ENCODE measurements around the gene HSPG2.

Gene HSPG2

DNA sequence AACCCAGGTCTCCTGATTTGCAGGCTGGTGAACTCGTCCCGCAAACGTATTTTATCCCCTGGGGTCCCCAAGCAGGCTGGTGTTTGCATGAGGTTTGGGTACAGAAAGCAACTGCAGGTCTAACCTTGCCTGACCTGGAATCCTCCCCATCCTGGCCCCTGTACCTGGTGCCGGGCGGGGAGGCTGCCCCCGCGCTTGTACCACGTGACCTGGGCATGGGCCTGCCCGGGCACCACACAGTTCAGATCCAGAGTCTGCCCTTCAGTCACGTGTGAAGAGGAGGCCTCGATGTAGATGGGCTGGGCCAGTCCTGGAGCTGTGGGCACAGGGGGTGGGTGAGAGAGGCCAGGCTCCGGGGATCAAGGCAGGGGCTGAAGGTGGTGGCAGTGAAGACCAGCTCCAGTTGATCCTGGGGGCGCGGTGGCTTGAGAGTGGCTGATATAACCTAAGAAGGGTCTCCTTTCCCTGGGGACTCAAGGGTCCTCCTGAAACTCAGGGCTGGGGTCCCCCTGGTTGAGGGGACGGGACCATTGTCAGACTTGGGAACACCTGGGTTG is 94.4 kb downstream of the HSPG2 start:
- H3K27ac ChIP-seq (ENCODE audit: insufficient read depth, low read depth, low read length, poor library complexity, severe bottlenecking): no peak overlapping the region
- no peak overlapping the region for H3K4me3 ChIP-seq (ENCODE audit: insufficient read depth, low read depth, low read length)
- no peaks in the 10 kb centered on the region for H3K4me1 ChIP-seq (ENCODE audit: control insufficient read depth, insufficient read depth, low read length)
- no peaks in the 10 kb centered on the region for H3K27me3 ChIP-seq (ENCODE audit: control insufficient read depth, insufficient read depth, low read length, poor library complexity, severe bottlenecking)
- no peaks in the 10 kb centered on the region for H3K9me3 ChIP-seq (ENCODE audit: control insufficient read depth, low read length)
- peaks cover 8% of the 10 kb centered on the region for H3K36me3 ChIP-seq (ENCODE audit: control insufficient read depth, insufficient read depth, low read length)
- WGBS, 2 experiments: 96 to 97% methylated on average over 15 of the region's 15 CpGs

DNA sequence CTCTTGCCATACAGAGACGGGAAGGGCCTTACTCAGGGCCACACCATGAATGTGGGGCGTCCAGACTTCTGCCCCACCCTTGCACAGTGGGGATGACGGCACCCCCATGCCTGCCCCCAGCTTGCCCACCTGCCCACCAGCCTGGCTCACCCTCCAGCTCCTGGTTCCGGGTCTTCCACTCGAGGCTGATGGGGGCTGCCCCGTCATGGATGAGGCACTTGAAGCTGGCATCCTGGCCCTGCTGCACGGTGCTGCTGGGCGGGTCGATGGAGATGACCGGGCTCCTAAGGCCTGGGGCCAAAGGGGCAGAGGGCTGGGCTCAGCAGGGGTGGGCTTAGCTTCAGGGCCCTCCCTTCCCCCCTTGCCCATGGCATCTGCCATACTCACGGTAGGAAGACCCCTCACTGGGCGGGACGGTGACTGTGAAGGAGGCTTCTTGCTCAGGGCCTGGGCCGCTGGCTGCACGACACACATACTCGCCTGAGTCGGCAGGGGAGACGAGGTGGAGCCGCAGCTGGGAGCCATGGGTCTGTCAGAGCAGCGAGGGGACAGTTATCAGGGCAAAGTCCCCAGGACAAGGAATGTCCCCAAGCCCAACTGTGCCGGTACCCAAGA is 95.2 kb downstream of the HSPG2 start:
- H3K36me3 ChIP-seq (ENCODE audit: control insufficient read depth, insufficient read depth, low read length): peaks cover 8% of the 10 kb centered on the region

DNA sequence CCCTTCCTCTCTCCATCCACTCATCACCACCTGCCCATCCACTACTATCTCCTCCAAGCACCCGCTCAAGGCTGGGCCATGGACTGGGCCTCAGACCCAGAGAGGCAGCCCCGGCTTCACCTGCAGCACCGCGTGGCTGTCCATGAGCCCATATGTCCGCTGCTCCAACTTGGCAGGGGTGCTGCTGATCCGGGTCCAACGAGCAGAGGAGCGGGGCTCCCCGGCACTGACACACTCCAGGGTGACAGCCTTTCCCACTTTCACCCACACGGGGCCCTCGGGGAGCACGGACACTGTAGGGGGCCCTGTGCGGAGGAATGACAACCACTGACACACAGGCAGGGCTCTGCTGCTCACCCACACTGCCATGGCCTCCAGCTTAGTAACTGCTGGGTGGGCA is 96.1 kb downstream of the HSPG2 start:
- Histone ChIP-seq H3K27ac (ENCODE audit: insufficient read depth, low read depth, low read length, poor library complexity, severe bottlenecking) (no peak overlapping the region), H3K9me3 (ENCODE audit: control insufficient read depth, low read length) (no peaks in the 10 kb centered on the region), H3K27me3 (ENCODE audit: control insufficient read depth, insufficient read depth, low read length, poor library complexity, severe bottlenecking) (no peaks in the 10 kb centered on the region), H3K4me1 (ENCODE audit: control insufficient read depth, insufficient read depth, low read length) (no peaks in the 10 kb centered on the region), H3K36me3 (ENCODE audit: control insufficient read depth, insufficient read depth, low read length) (peaks cover 4% of the 10 kb centered on the region), H3K4me3 (ENCODE audit: insufficient read depth, low read depth, low read length) (no peak overlapping the region)
- 95 to 96% methylated on average over 13 of the region's 13 CpGs for WGBS, 2 experiments

More for the DNA sequence above, 95.2 kb downstream of the HSPG2 start:
- H3K9me3 ChIP-seq (ENCODE audit: control insufficient read depth, low read length): no peaks in the 10 kb centered on the region
- no peaks in the 10 kb centered on the region for H3K27me3 ChIP-seq (ENCODE audit: control insufficient read depth, insufficient read depth, low read length, poor library complexity, severe bottlenecking)
- no peak overlapping the region for H3K27ac ChIP-seq (ENCODE audit: insufficient read depth, low read depth, low read length, poor library complexity, severe bottlenecking)
- no peak overlapping the region for H3K4me3 ChIP-seq (ENCODE audit: insufficient read depth, low read depth, low read length)
- WGBS, 2 experiments: 92 to 93% methylated on average over 21 of the region's 21 CpGs
- H3K4me1 ChIP-seq (ENCODE audit: control insufficient read depth, insufficient read depth, low read length): no peaks in the 10 kb centered on the region

DNA sequence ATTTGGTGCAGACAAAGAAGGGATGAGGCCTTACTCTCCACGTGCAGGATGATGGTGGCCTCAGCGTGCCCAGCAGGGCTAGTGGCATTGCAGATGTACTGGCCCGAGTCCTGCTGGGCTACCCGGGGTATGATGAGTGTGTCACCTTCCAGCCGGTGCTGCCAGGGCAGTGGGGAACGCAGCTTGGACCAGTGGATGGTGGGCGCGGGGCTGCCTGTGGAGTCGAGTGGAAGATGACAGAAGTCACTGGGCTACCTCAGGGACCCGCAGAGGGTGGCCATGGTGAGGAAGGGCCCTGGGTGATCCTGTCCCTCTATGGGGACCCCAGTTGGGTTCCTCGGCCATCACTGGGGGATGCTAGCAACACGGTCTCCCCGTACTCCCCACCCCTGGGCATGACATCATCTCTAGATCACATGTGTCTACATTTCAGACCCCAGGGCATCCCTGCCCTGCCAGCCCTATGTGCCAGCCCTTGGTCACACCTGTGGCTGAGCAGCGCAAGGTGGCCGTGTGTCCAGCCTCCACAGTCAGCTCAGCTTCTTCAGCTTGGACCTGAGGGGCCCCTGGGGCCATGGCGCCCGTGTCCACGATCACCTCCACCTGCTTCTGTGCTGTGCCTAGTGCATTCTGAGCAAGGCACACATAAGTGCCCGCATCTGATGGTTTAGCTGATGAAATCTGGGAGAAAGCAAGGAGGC is 97.6 kb downstream of the HSPG2 start:
- Histone ChIP-seq H3K4me3 (ENCODE audit: insufficient read depth, low read depth, low read length) (no peak overlapping the region), H3K4me1 (ENCODE audit: control insufficient read depth, insufficient read depth, low read length) (no peaks in the 10 kb centered on the region), H3K27me3 (ENCODE audit: control insufficient read depth, insufficient read depth, low read length, poor library complexity, severe bottlenecking) (no peaks in the 10 kb centered on the region), H3K36me3 (ENCODE audit: control insufficient read depth, insufficient read depth, low read length) (peaks cover 13% of the 10 kb centered on the region), H3K9me3 (ENCODE audit: control insufficient read depth, low read length) (no peaks in the 10 kb centered on the region), H3K27ac (ENCODE audit: insufficient read depth, low read depth, low read length, poor library complexity, severe bottlenecking) (no peak overlapping the region)
- WGBS, 2 experiments: 94 to 96% methylated on average over 19 of the region's 19 CpGs

DNA sequence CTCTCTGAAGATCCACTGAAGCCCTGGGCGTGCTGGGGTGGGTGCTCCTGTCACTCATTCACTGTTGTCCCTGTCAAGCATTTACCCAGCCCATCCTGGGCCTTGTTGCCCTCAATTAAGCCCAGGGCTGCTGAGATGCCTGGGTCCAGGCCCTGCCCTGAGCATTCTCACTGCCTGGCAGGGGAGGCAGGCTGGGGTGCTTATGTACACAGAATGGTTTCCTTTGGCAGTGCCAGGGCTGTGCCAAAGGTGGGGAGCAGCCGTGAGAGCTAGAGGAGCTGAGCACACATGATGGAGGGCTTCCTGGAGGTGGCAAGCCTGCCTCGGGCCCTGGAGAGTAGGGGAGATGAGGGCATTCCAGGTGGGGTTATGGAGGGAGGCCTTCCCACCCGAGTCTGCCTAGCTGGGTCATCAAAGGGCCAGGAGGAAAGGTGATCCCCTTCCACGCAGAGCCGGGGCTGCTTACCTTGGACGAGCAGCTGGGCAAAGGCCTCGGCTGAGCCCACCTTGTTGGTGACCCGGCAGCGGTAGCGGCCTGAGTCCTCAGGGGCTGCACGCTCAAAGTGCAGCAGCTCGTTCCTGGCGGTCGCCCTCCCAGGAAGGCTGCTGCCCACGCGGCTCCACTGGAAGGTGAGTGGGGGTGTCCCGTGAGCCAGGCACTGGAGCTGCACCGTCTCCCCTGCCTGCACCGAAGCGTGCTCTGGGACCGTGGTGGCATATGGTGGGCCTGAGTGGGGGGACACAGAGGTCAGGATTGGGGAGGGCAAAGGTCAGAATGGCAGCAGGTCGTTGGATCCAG is 98.6 kb downstream of the HSPG2 start:
- Histone ChIP-seq H3K9me3 (ENCODE audit: control insufficient read depth, low read length) (no peaks in the 10 kb centered on the region), H3K27me3 (ENCODE audit: control insufficient read depth, insufficient read depth, low read length, poor library complexity, severe bottlenecking) (no peaks in the 10 kb centered on the region), H3K36me3 (ENCODE audit: control insufficient read depth, insufficient read depth, low read length) (peaks cover 21% of the 10 kb centered on the region), H3K4me3 (ENCODE audit: insufficient read depth, low read depth, low read length) (no peak overlapping the region), H3K4me1 (ENCODE audit: control insufficient read depth, insufficient read depth, low read length) (no peaks in the 10 kb centered on the region), H3K27ac (ENCODE audit: insufficient read depth, low read depth, low read length, poor library complexity, severe bottlenecking) (no peak overlapping the region)
- WGBS, 2 experiments: 95 to 96% methylated on average over 23 of the region's 23 CpGs

DNA sequence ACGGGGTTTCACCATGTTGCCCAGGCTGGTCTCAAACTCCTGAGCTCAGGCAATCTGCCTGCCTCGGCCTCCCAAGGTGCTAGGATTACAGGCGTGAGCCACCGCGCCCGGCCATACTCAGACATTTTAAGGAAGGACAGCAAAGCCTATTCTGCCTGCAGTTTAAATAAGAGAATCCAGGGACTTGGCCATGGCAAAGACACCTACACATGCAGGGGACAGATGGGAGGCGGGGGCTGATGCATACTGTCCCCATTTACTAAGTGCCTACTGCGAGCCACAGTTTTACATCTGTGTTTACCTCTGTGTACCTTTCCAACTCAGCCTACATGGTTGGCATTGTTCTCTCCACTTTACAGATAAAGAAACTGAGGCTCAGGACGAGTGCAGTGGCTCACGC is 99.6 kb downstream of the HSPG2 start:
- no peaks in the 10 kb centered on the region for H3K9me3 ChIP-seq (ENCODE audit: control insufficient read depth, low read length)
- H3K27me3 ChIP-seq (ENCODE audit: control insufficient read depth, insufficient read depth, low read length, poor library complexity, severe bottlenecking): no peaks in the 10 kb centered on the region
- H3K27ac ChIP-seq (ENCODE audit: insufficient read depth, low read depth, low read length, poor library complexity, severe bottlenecking): no peak overlapping the region
- H3K4me1 ChIP-seq (ENCODE audit: control insufficient read depth, insufficient read depth, low read length): no peaks in the 10 kb centered on the region
- WGBS, 2 experiments: 91 to 95% methylated on average over 10 of the region's 10 CpGs
- no peak overlapping the region for H3K4me3 ChIP-seq (ENCODE audit: insufficient read depth, low read depth, low read length)
- H3K36me3 ChIP-seq (ENCODE audit: control insufficient read depth, insufficient read depth, low read length): peaks cover 28% of the 10 kb centered on the region

DNA sequence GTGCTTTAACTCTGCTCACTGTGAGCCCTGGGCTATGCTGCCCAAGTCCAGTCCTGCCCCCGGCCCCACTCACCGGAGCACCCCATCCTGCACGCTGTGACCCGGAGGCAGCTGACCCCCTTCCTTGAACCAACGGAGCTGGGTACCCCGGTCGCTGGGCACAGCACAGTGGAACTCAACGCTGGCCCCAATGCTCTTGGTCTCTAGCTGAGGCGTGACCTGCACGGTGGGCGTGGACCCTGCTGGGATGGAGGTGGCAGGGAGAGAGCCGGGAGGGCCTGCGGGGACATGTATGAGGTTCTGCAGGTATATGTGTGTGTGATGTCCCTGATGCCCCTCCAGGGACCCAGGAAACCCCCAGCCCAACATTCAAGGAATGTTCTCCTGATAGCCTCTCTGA is 100.4 kb downstream of the HSPG2 start:
- no peaks in the 10 kb centered on the region for H3K27me3 ChIP-seq (ENCODE audit: control insufficient read depth, insufficient read depth, low read length, poor library complexity, severe bottlenecking)
- H3K4me1 ChIP-seq (ENCODE audit: control insufficient read depth, insufficient read depth, low read length): no peaks in the 10 kb centered on the region
- no peak overlapping the region for H3K27ac ChIP-seq (ENCODE audit: insufficient read depth, low read depth, low read length, poor library complexity, severe bottlenecking)
- H3K36me3 ChIP-seq (ENCODE audit: control insufficient read depth, insufficient read depth, low read length): peaks cover 29% of the 10 kb centered on the region
- H3K4me3 ChIP-seq (ENCODE audit: insufficient read depth, low read depth, low read length): no peak overlapping the region
- WGBS, 2 experiments: 95 to 97% methylated on average over 13 of the region's 13 CpGs
- H3K9me3 ChIP-seq (ENCODE audit: control insufficient read depth, low read length): no peaks in the 10 kb centered on the region

DNA sequence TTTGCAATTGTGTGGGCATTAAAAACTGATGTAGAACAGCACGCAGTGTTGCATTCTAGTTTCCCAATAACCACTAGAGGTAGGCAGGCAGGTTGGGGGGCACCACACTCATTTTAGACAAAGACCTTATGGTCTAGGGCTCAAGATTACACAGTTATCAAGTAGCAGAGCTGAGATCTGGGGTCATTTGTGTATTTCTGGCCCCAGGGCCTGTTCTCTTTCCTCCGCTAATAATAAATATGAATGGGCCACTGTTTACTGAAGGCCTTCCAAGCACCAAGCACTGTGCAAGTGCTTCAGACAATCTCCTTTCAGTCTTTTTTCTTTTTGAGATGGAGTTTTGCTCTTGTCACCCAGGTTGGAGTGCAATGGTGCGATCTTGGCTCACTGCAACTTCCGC is 101.1 kb downstream of the HSPG2 start:
- Histone ChIP-seq H3K9me3 (ENCODE audit: control insufficient read depth, low read length) (no peaks in the 10 kb centered on the region), H3K36me3 (ENCODE audit: control insufficient read depth, insufficient read depth, low read length) (peaks cover 32% of the 10 kb centered on the region), H3K4me3 (ENCODE audit: insufficient read depth, low read depth, low read length) (no peak overlapping the region), H3K27ac (ENCODE audit: insufficient read depth, low read depth, low read length, poor library complexity, severe bottlenecking) (no peak overlapping the region), H3K4me1 (ENCODE audit: control insufficient read depth, insufficient read depth, low read length) (no peaks in the 10 kb centered on the region), H3K27me3 (ENCODE audit: control insufficient read depth, insufficient read depth, low read length, poor library complexity, severe bottlenecking) (no peaks in the 10 kb centered on the region)
- WGBS, 2 experiments: 95 to 99% methylated on average over 4 of the region's 4 CpGs

DNA sequence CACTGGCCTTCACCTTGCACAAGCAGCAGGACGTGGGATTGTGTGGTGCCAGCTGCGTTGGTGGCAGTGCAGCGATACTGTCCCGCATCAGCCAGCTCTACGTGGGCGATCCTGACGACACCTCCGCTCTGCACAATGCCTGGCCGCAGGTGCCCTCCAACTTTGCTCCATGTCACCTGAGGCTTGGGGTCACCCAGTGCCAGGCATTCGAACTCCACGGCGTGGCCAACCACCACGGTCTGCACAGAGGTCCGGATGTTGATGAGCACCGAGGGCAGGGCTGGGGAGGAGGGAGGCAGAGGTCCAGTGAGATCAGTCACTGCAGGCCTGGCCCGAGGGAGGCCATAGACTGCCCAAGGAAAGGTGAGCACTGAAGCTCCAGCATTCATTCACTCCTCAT is 102.4 kb downstream of the HSPG2 start:
- H3K27me3 ChIP-seq (ENCODE audit: control insufficient read depth, insufficient read depth, low read length, poor library complexity, severe bottlenecking): no peaks in the 10 kb centered on the region

DNA sequence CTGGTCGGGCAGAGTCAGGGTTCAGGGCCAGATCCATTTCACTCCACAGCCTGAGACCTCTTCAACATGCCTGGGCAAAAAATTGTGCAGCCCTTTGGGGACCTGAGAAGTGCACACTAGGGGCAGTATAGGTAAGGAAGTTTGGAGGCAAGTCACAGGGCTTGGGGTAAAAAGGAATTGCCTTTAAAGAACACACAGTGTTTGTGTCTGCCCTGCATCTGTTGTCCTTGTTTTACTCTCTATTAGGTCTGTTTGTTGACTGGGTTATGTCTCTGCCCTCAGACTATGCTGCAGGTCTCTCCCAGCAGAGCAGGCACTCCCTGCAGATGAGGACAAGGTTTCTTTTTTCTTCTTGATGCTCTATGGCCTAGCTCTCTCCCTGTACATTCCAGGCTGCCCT is 103.0 kb downstream of the HSPG2 start:
- H3K9me3 ChIP-seq (ENCODE audit: control insufficient read depth, low read length): no peaks in the 10 kb centered on the region
- WGBS, 2 experiments: 90 to 93% methylated on average over 1 of the region's 1 CpG
- no peak overlapping the region for H3K4me3 ChIP-seq (ENCODE audit: insufficient read depth, low read depth, low read length)
- H3K4me1 ChIP-seq (ENCODE audit: control insufficient read depth, insufficient read depth, low read length): no peaks in the 10 kb centered on the region
- H3K27ac ChIP-seq (ENCODE audit: insufficient read depth, low read depth, low read length, poor library complexity, severe bottlenecking): no peak overlapping the region
- peaks cover 34% of the 10 kb centered on the region for H3K36me3 ChIP-seq (ENCODE audit: control insufficient read depth, insufficient read depth, low read length)
- no peaks in the 10 kb centered on the region for H3K27me3 ChIP-seq (ENCODE audit: control insufficient read depth, insufficient read depth, low read length, poor library complexity, severe bottlenecking)

More for the DNA sequence above, 102.4 kb downstream of the HSPG2 start:
- Histone ChIP-seq H3K4me1 (ENCODE audit: control insufficient read depth, insufficient read depth, low read length) (no peaks in the 10 kb centered on the region), H3K27ac (ENCODE audit: insufficient read depth, low read depth, low read length, poor library complexity, severe bottlenecking) (no peak overlapping the region), H3K4me3 (ENCODE audit: insufficient read depth, low read depth, low read length) (no peak overlapping the region), H3K36me3 (ENCODE audit: control insufficient read depth, insufficient read depth, low read length) (peaks cover 32% of the 10 kb centered on the region), H3K9me3 (ENCODE audit: control insufficient read depth, low read length) (no peaks in the 10 kb centered on the region)
- WGBS, 2 experiments: 93 to 94% methylated on average over 16 of the region's 16 CpGs
